Stomach (tissue), 9 donors: ENCODE data around the gene PNPLA3. TPM values are rescaled to one million over a fixed set of nuclear protein-coding genes. Genes with fewer than 3 reads are reported as not detected.

Experiments
- DNase-seq, 2 donors: peaks; one replicate each; pipeline versions ENCODE4 v3.0.0 to v3.0.0-alpha.2; 2013 to 2019
- H3K27ac ChIP-seq, 5 donors: fragments of 200-600 bp in 4 of 5; sonication (generic) in 4 of 5; one replicate each; pipeline ENCODE4 v1.5.1; 2013 to 2019; ENCODE audit warnings: mild to moderate bottlenecking in 1 of 5, moderate library complexity in 1 of 5
- H3K27me3 ChIP-seq, 3 donors: fragments of 200-600 bp; sonication (generic); one replicate each; pipeline ENCODE4 v1.5.1; 2017 to 2019; ENCODE audit warnings: mixed run types in 1 of 3
- H3K36me3 ChIP-seq, 4 donors: fragments of 200-600 bp; sonication (generic); 1 replicate in 3 of 4; 2 replicates in 1 of 4; pipeline ENCODE4 v1.5.1; 2016 to 2019
- H3K4me1 ChIP-seq, 4 donors: fragments of 200-600 bp; sonication (generic); one replicate each; pipeline ENCODE4 v1.5.1; 2016 to 2019
- H3K4me3 ChIP-seq, 4 donors: fragments of 200-600 bp; sonication (generic) in 3 of 4; one replicate each; pipeline ENCODE4 v1.5.1; 2016 to 2019; ENCODE audit warnings: mild to moderate bottlenecking in 1 of 4
- H3K9me3 ChIP-seq, 4 donors: fragments of 200-600 bp; sonication (generic); one replicate each; pipeline ENCODE4 v1.5.1; 2016 to 2019
- EP300 ChIP-seq: sonication (generic); formaldehyde crosslinking; IDR thresholded peaks from one replicate; pipeline ENCODE4 v1.6.1; 2017; ENCODE audit warnings: antibody characterized with exemption
- POLR2A ChIP-seq, 4 donors: fragments of 450-650 bp; IDR thresholded peaks; one replicate each; pipeline ENCODE4 v1.6.1; 2016; ENCODE audit warnings: antibody characterized with exemption in 4 of 4, control low read depth in 2 of 4, mild to moderate bottlenecking in 1 of 4, moderate library complexity in 1 of 4
- POLR2AphosphoS5 ChIP-seq, 3 donors: sonication (generic); formaldehyde crosslinking; IDR thresholded peaks; one replicate each; pipeline ENCODE4 v1.6.1; 2016; ENCODE audit warnings: antibody characterized with exemption in 3 of 3
- WGBS, 5 donors: extraction: QIAGEN DNeasy Blood & Tissue Kit in 3 of 5; methylation state at CpG; one replicate each; pipeline versions ENCODE4 v1.1.5 to v1.1.7; 2013 to 2018; 5-methylcytosine and 5-hydroxymethylcytosine counted together
- intact Hi-C: fragments of 100-400 bp; cut with DNase I; formaldehyde crosslinking; loops from one replicate; pipeline ENCODE4 v1.15.1; 2023; ENCODE audit warnings: low total_unique reads
- polyA plus RNA-seq, 3 donors: library from polyadenylated mRNA; stranded (reverse); fragments of 200-250 nt; gene quantifications; one replicate each; pipeline ENCODE4 v1.2.3, GENCODE V29; 2013
- total RNA-seq, 5 donors: library from RNA; depleted of rRNA; stranded (reverse); fragments of >200 nt; gene quantifications; one replicate each; pipeline versions ENCODE4 v1.1.0 to v1.2.3, GENCODE V29; 2014 to 2016
- TF ChIP-seq, protein P1 (sequence below), 7 experiments: fragments of 450-650 bp in 4 of 7; fragments of 200-600 bp in 3 of 7; sonication (generic) in 3 of 7; IDR thresholded peaks; one replicate each; pipeline ENCODE4 v1.5.1; 2016 to 2019; ENCODE audit warnings: antibody characterized with exemption in 7 of 7, control low read depth in 2 of 7, mild to moderate bottlenecking in 1 of 7
- donor health status: healthy with polysubstance abuse.
- donor health status: Bipolar disorder and iron deficiency.
- donor health status: healthy.

The PNPLA3 gene
- total and polyA plus RNA-seq, 8 donors, result 0.12 to 0.73 (median 0.47) TPM; not detected in 4

DNA sequence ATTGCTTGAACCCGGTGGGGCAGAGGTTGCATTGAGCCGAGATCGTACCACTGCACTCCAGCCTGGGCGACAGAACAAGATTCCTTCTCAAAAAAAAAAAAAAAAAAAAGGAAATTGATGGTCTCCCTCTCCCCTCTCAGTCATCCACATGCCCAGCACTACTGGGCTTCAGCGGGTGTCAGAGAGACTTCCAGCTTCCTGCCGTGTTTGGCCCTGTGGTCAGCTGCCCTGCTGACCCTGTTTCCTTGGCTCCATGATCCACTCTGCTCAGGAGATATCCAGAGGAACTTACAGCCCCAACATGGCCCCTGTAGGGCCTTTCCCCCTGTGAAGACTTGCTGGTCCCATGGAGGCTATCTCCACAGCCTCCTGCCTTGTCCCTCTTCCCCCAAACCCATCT is 6.1 kb upstream of the PNPLA3 start:
- no peak for DNase-seq
- Histone ChIP-seq H3K27ac (no peak overlapping the region), H3K27me3 (peaks cover 0 to 74% (median 0%) of the 10 kb centered on the region in 3 donors), H3K36me3 (no peaks in the 10 kb centered on the region), H3K9me3 (no peaks in the 10 kb centered on the region), H3K4me1 (no peaks in the 10 kb centered on the region), H3K4me3 (no peak overlapping the region)
- 72 to 86% (median 79%) methylated on average over 6 of the region's 6 CpGs for WGBS, 5 donors
- intact Hi-C loops, result no loop called here
- TF ChIP-seq, protein P1, sequence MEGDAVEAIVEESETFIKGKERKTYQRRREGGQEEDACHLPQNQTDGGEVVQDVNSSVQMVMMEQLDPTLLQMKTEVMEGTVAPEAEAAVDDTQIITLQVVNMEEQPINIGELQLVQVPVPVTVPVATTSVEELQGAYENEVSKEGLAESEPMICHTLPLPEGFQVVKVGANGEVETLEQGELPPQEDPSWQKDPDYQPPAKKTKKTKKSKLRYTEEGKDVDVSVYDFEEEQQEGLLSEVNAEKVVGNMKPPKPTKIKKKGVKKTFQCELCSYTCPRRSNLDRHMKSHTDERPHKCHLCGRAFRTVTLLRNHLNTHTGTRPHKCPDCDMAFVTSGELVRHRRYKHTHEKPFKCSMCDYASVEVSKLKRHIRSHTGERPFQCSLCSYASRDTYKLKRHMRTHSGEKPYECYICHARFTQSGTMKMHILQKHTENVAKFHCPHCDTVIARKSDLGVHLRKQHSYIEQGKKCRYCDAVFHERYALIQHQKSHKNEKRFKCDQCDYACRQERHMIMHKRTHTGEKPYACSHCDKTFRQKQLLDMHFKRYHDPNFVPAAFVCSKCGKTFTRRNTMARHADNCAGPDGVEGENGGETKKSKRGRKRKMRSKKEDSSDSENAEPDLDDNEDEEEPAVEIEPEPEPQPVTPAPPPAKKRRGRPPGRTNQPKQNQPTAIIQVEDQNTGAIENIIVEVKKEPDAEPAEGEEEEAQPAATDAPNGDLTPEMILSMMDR (IDR thresholded peaks at IDR 0.05), result no peak

- no peaks in the 10 kb centered on the region for H3K36me3 ChIP-seq
- peaks cover 8 to 15% (median 14%) of the 10 kb centered on the region in 4 donors for H3K4me1 ChIP-seq
- TF ChIP-seq POLR2AphosphoS5 (IDR thresholded peaks at IDR 0.05), result no peak
- TF ChIP-seq EP300, result no peak
- TF ChIP-seq POLR2A (IDR thresholded peaks at IDR 0.05), result no peak
- TF ChIP-seq, protein P1 (IDR thresholded peaks at IDR 0.05), result no peak
- intact Hi-C loops, result no loop called here
- DNase-seq, result peak in 1 of 2 donors; percentile 44
- H3K27me3 ChIP-seq, result peaks cover 0 to 78% (median 9%) of the 10 kb centered on the region in 3 donors
- 65 to 72% (median 70%) methylated on average over 15 to 16 of the region's 16 CpGs for WGBS, 5 donors
- H3K9me3 ChIP-seq, result no peaks in the 10 kb centered on the region
- no peak overlapping the region for H3K27ac ChIP-seq
- H3K4me3 ChIP-seq, result no peak overlapping the region
These were observed 4.3 kb upstream of the PNPLA3 start for GRCh38 chr22:43919106-43919973.

DNA sequence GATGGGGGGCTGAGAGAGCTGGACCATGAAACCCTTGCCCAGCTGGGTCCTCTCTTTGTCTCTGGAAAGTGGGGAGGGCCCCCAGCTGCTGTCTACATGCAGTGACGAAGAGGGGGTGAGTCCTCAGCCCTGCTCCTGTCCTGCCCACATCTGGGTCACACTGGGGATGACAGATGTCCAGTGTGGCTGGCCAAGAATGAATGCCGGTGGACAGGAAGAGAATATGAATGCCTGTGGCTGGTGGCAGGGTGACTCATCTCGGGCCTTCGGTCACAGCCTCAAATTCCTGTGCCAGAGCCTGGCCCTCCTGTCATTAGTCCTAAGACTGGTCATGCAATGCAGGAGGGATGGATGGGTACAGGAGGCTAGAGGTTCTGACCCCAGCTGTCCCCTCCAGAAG is 2.2 kb upstream of the PNPLA3 start:
- Histone ChIP-seq H3K4me3 (no peak overlapping the region), H3K4me1 (peaks cover 8 to 31% (median 19%) of the 10 kb centered on the region in 4 donors), H3K27ac (no peak overlapping the region), H3K9me3 (no peaks in the 10 kb centered on the region), H3K27me3 (peaks cover 0 to 82% (median 15%) of the 10 kb centered on the region in 3 donors), H3K36me3 (no peaks in the 10 kb centered on the region)
- no peak for DNase-seq
- 39 to 65% (median 52%) methylated on average over 3 to 4 of the region's 4 CpGs for WGBS, 5 donors
- intact Hi-C loops, result no loop called here
- no peak for TF ChIP-seq POLR2A (IDR thresholded peaks at IDR 0.05)
- TF ChIP-seq, protein P1 (IDR thresholded peaks at IDR 0.05), result no peak

DNA sequence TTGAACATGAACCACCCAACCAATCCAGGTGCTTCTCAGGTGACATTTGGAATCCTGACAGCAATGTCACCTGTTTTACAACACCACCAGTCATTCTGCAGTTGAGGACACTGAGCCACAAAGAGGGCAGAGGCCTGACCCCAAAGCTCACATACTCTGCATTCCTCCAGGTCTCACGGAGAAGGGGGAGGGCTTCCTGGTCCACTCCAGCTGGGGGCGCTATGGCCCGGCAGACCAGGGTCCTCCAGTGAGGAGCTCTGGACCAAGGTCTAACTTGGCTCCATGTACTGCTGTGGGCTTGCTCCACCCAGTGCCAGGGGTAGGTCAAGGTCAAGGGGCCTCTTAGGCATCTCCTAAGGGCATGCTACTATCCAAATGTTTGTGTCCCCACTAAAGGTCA is 1.5 kb upstream of the PNPLA3 start:
- H3K27me3 ChIP-seq, result peaks cover 0 to 82% (median 15%) of the 10 kb centered on the region in 3 donors
- no peak for DNase-seq
- H3K27ac ChIP-seq, result no peak overlapping the region
- 75 to 89% (median 80%) methylated on average over 3 of the region's 3 CpGs; no CpG with 5 or more reads in 1 of the 5 donors for WGBS, 5 donors
- TF ChIP-seq POLR2A (IDR thresholded peaks at IDR 0.05), result no peak
- TF ChIP-seq, protein P1 (IDR thresholded peaks at IDR 0.05), result no peak
- no peak for TF ChIP-seq EP300
- TF ChIP-seq POLR2AphosphoS5 (IDR thresholded peaks at IDR 0.05), result no peak
- no peaks in the 10 kb centered on the region for H3K9me3 ChIP-seq
- no peak overlapping the region for H3K4me3 ChIP-seq
- H3K4me1 ChIP-seq, result peaks cover 8 to 31% (median 19%) of the 10 kb centered on the region in 4 donors
- intact Hi-C loops, result no loop called here
- H3K36me3 ChIP-seq, result no peaks in the 10 kb centered on the region
